ENCODE data around the gene STK32B. TPM values are rescaled to one million over a fixed set of nuclear protein-coding genes. Genes with fewer than 3 reads are reported as not detected.

Gene STK32B
- total and polyA plus RNA-seq, 4 donors: 0.02 to 0.28 (median 0.08) TPM; not detected in 1

DNA sequence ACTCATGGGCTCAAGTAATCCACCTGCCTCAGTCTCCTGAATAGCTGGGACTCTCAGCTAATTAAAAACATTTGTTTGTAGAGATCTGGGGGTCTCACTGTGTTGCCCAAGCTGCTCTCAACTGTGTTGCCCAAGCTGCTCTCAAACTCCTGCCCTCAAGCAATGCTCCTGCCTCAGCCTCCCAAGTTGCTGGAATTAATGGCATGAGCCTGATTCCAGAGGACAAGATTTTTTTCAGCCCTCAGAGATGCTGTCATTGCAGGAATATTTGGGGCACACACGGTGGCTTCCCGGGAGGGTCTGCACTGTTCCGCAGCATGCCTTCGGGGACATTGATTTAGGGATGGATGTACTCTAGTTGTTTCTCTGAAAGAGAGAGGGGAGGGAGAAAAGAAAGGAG, 49.7 kb downstream of the STK32B start:
- WGBS: 75% methylated on average over 4 of the region's 4 CpGs
- TF ChIP-seq YY1 (IDR thresholded peaks at IDR 0.05) (no peak), FOXA2 (IDR thresholded peaks at IDR 0.05) (no peak), NR2F2 (IDR thresholded peaks at IDR 0.05) (no peak), SP1 (IDR thresholded peaks at IDR 0.05) (no peak), HNF4G (IDR thresholded peaks at IDR 0.05) (no peak), FOXA1 (IDR thresholded peaks at IDR 0.05) (no peak), TAF1 (conservative IDR thresholded peaks at IDR 0.05) (no peak), GABPA (IDR thresholded peaks at IDR 0.05 in 1 of 2, conservative IDR thresholded peaks at IDR 0.05 in 1 of 2) (no peak), HNF4A (conservative IDR thresholded peaks at IDR 0.05) (no peak), EGR1 (IDR thresholded peaks at IDR 0.05; ENCODE audit: low read depth in 2 of 2) (no peak), RAD21 (IDR thresholded peaks at IDR 0.05) (no peak)
- TF ChIP-seq, protein P1, sequence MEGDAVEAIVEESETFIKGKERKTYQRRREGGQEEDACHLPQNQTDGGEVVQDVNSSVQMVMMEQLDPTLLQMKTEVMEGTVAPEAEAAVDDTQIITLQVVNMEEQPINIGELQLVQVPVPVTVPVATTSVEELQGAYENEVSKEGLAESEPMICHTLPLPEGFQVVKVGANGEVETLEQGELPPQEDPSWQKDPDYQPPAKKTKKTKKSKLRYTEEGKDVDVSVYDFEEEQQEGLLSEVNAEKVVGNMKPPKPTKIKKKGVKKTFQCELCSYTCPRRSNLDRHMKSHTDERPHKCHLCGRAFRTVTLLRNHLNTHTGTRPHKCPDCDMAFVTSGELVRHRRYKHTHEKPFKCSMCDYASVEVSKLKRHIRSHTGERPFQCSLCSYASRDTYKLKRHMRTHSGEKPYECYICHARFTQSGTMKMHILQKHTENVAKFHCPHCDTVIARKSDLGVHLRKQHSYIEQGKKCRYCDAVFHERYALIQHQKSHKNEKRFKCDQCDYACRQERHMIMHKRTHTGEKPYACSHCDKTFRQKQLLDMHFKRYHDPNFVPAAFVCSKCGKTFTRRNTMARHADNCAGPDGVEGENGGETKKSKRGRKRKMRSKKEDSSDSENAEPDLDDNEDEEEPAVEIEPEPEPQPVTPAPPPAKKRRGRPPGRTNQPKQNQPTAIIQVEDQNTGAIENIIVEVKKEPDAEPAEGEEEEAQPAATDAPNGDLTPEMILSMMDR (IDR thresholded peaks at IDR 0.05; ENCODE audit: low read depth, low read length, missing input control): no peak
- TF ChIP-seq, protein P2, sequence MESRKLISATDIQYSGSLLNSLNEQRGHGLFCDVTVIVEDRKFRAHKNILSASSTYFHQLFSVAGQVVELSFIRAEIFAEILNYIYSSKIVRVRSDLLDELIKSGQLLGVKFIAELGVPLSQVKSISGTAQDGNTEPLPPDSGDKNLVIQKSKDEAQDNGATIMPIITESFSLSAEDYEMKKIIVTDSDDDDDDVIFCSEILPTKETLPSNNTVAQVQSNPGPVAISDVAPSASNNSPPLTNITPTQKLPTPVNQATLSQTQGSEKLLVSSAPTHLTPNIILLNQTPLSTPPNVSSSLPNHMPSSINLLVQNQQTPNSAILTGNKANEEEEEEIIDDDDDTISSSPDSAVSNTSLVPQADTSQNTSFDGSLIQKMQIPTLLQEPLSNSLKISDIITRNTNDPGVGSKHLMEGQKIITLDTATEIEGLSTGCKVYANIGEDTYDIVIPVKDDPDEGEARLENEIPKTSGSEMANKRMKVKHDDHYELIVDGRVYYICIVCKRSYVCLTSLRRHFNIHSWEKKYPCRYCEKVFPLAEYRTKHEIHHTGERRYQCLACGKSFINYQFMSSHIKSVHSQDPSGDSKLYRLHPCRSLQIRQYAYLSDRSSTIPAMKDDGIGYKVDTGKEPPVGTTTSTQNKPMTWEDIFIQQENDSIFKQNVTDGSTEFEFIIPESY (IDR thresholded peaks at IDR 0.05): no peak
- TF ChIP-seq, protein P3, sequence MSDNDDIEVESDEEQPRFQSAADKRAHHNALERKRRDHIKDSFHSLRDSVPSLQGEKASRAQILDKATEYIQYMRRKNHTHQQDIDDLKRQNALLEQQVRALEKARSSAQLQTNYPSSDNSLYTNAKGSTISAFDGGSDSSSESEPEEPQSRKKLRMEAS (IDR thresholded peaks at IDR 0.05): no peak
- TF ChIP-seq, protein P4, sequence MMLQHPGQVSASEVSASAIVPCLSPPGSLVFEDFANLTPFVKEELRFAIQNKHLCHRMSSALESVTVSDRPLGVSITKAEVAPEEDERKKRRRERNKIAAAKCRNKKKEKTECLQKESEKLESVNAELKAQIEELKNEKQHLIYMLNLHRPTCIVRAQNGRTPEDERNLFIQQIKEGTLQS (IDR thresholded peaks at IDR 0.05): no peak
- TF ChIP-seq, protein P5, sequence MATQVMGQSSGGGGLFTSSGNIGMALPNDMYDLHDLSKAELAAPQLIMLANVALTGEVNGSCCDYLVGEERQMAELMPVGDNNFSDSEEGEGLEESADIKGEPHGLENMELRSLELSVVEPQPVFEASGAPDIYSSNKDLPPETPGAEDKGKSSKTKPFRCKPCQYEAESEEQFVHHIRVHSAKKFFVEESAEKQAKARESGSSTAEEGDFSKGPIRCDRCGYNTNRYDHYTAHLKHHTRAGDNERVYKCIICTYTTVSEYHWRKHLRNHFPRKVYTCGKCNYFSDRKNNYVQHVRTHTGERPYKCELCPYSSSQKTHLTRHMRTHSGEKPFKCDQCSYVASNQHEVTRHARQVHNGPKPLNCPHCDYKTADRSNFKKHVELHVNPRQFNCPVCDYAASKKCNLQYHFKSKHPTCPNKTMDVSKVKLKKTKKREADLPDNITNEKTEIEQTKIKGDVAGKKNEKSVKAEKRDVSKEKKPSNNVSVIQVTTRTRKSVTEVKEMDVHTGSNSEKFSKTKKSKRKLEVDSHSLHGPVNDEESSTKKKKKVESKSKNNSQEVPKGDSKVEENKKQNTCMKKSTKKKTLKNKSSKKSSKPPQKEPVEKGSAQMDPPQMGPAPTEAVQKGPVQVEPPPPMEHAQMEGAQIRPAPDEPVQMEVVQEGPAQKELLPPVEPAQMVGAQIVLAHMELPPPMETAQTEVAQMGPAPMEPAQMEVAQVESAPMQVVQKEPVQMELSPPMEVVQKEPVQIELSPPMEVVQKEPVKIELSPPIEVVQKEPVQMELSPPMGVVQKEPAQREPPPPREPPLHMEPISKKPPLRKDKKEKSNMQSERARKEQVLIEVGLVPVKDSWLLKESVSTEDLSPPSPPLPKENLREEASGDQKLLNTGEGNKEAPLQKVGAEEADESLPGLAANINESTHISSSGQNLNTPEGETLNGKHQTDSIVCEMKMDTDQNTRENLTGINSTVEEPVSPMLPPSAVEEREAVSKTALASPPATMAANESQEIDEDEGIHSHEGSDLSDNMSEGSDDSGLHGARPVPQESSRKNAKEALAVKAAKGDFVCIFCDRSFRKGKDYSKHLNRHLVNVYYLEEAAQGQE (IDR thresholded peaks at IDR 0.05): no peak
- no peak for DNase-seq (ENCODE audit: low spot score)

DNA sequence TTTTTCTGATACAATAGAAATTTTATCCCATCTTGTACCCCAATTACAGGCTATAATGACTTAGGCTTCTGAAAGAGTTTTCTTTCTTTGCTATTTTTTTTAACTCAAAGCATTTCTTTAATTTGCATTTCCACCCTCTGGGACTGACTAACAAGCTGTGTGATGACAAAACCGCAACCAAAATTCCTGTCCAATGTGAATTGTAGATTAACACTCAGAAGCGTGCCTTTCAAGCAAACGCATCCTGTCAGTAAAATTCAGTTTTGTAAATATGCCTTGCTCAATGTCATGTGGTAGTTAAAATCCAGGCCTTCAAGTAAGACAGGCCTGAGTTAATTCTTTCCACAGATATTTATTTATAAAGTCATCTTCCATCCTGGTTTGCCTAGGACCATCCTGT, 50.3 kb downstream of the STK32B start:
- WGBS: 79% methylated on average over 3 of the region's 3 CpGs
- H3K27me3 ChIP-seq (ENCODE audit: control insufficient read depth in 4 of 4, insufficient read depth in 4 of 4, low read length in 3 of 4): peaks cover 0 to 4% (median 0%) of the 10 kb centered on the region in 4 donors
- DNase-seq (ENCODE audit: low spot score): no peak
- peaks cover 1 to 4% (median 3%) of the 10 kb centered on the region in 4 donors for H3K9me3 ChIP-seq (ENCODE audit: control insufficient read depth in 4 of 4, low read length in 3 of 4)
- no peak overlapping the region for H3K4me3 ChIP-seq (ENCODE audit: low read depth in 1 of 3, low read length in 3 of 3)
- H3K36me3 ChIP-seq (ENCODE audit: control insufficient read depth in 4 of 4, insufficient read depth in 3 of 4, low read depth in 1 of 4, low read length in 3 of 4): no peaks in the 10 kb centered on the region
- H3K4me1 ChIP-seq (ENCODE audit: control insufficient read depth in 4 of 4, insufficient read depth in 4 of 4, low read length in 3 of 4): no peaks in the 10 kb centered on the region
- H3K27ac ChIP-seq (ENCODE audit: low read depth in 1 of 2, low read length in 2 of 2): no peak overlapping the region
- H3K9ac ChIP-seq (ENCODE audit: low read depth in 1 of 2, low read length in 2 of 2): no peak overlapping the region
- TF ChIP-seq RXRA (IDR thresholded peaks at IDR 0.05): no peak
- no peak for TF ChIP-seq HNF4G (IDR thresholded peaks at IDR 0.05)
- TF ChIP-seq EGR1 (IDR thresholded peaks at IDR 0.05; ENCODE audit: low read depth in 2 of 2): no peak
- TF ChIP-seq RAD21 (IDR thresholded peaks at IDR 0.05): no peak
- no peak for TF ChIP-seq SP1 (IDR thresholded peaks at IDR 0.05)
- TF ChIP-seq, protein P2 (IDR thresholded peaks at IDR 0.05): no peak
- TF ChIP-seq JUND (IDR thresholded peaks at IDR 0.05): no peak
- TF ChIP-seq, protein P4 (IDR thresholded peaks at IDR 0.05): no peak
- TF ChIP-seq, protein P5 (IDR thresholded peaks at IDR 0.05): no peak

More for the DNA sequence above, 49.7 kb downstream of the STK32B start:
- Histone ChIP-seq H3K9me3 (ENCODE audit: control insufficient read depth in 4 of 4, low read length in 3 of 4) (peaks cover 1 to 5% (median 4%) of the 10 kb centered on the region in 4 donors), H3K4me1 (ENCODE audit: control insufficient read depth in 4 of 4, insufficient read depth in 4 of 4, low read length in 3 of 4) (no peaks in the 10 kb centered on the region), H3K27me3 (ENCODE audit: control insufficient read depth in 4 of 4, insufficient read depth in 4 of 4, low read length in 3 of 4) (peaks cover 0 to 4% (median 0%) of the 10 kb centered on the region in 4 donors), H3K9ac (ENCODE audit: low read depth in 1 of 2, low read length in 2 of 2) (no peak overlapping the region), H3K4me3 (ENCODE audit: low read depth in 1 of 3, low read length in 3 of 3) (no peak overlapping the region), H3K36me3 (ENCODE audit: control insufficient read depth in 4 of 4, insufficient read depth in 3 of 4, low read depth in 1 of 4, low read length in 3 of 4) (no peaks in the 10 kb centered on the region), H3K27ac (ENCODE audit: low read depth in 1 of 2, low read length in 2 of 2) (no peak overlapping the region)

All from liver (tissue), 9 donors.